Measurements from ENCODE around the gene USF2. TPM values are rescaled to one million over a fixed set of nuclear protein-coding genes. Genes with fewer than 3 reads are reported as not detected.

USF2 gene
- total RNA-seq, 1 donor from 2014 or later = 142 TPM

GRCh38 chr19:35249146-35249847 lies 19.5 kb upstream of the USF2 start:
- intact Hi-C loops (cut with micrococcal nuclease) = no loop called here
- Mint-ChIP-seq H3K27me3 (ENCODE audit: low read depth) (peaks cover 52% of the 10 kb centered on the region), H3K36me3 (ENCODE audit: low read depth) (no peaks in the 10 kb centered on the region), H3K4me3 (ENCODE audit: low read depth) (peak overlapping the region; percentile 69), H3K27ac (no peak overlapping the region), H3K9me3 (peaks cover 5% of the 10 kb centered on the region), H3K4me1 (ENCODE audit: low read depth) (peaks cover 4% of the 10 kb centered on the region)
- DNase-seq (ENCODE audit: low spot score) = no peak

- Mint-ChIP-seq H3K9me3 (no peaks in the 10 kb centered on the region), H3K4me1 (ENCODE audit: low read depth) (peaks cover 4% of the 10 kb centered on the region), H3K4me3 (ENCODE audit: low read depth) (no peak overlapping the region), H3K36me3 (ENCODE audit: low read depth) (no peaks in the 10 kb centered on the region), H3K27ac (no peak overlapping the region), H3K27me3 (ENCODE audit: low read depth) (peaks cover 46% of the 10 kb centered on the region)
- no peak for DNase-seq (ENCODE audit: low spot score)
- intact Hi-C loops (cut with micrococcal nuclease) = no loop called here
Observed at GRCh38 chr19:35249848-35250711, 18.7 kb upstream of the USF2 start.

- Mint-ChIP-seq H3K27ac (no peak overlapping the region), H3K9me3 (no peaks in the 10 kb centered on the region), H3K4me3 (ENCODE audit: low read depth) (no peak overlapping the region), H3K4me1 (ENCODE audit: low read depth) (peaks cover 4% of the 10 kb centered on the region), H3K27me3 (ENCODE audit: low read depth) (peaks cover 38% of the 10 kb centered on the region), H3K36me3 (ENCODE audit: low read depth) (no peaks in the 10 kb centered on the region)
- no peak for DNase-seq (ENCODE audit: low spot score)
- intact Hi-C loops (cut with micrococcal nuclease) = no loop called here
Observed at GRCh38 chr19:35251456-35251855, 17.3 kb upstream of the USF2 start.

GRCh38 chr19:35253316-35254286 lies 15.2 kb upstream of the USF2 start:
- Mint-ChIP-seq H3K27me3 (ENCODE audit: low read depth) (peaks cover 25% of the 10 kb centered on the region), H3K4me3 (ENCODE audit: low read depth) (no peak overlapping the region), H3K36me3 (ENCODE audit: low read depth) (no peaks in the 10 kb centered on the region), H3K4me1 (ENCODE audit: low read depth) (peaks cover 4% of the 10 kb centered on the region), H3K9me3 (no peaks in the 10 kb centered on the region), H3K27ac (no peak overlapping the region)
- intact Hi-C loops (cut with micrococcal nuclease) = no loop called here
- no peak for DNase-seq (ENCODE audit: low spot score)

- H3K27me3 Mint-ChIP-seq (ENCODE audit: low read depth) = peaks cover 15% of the 10 kb centered on the region
- no peak overlapping the region for H3K4me3 Mint-ChIP-seq (ENCODE audit: low read depth)
- H3K36me3 Mint-ChIP-seq (ENCODE audit: low read depth) = no peaks in the 10 kb centered on the region
- DNase-seq (ENCODE audit: low spot score) = no peak
- no peaks in the 10 kb centered on the region for H3K9me3 Mint-ChIP-seq
- H3K4me1 Mint-ChIP-seq (ENCODE audit: low read depth) = peaks cover 4% of the 10 kb centered on the region
- intact Hi-C loops (cut with micrococcal nuclease) = no loop called here
- no peak overlapping the region for H3K27ac Mint-ChIP-seq
Observed at GRCh38 chr19:35254341-35255297, 14.1 kb upstream of the USF2 start.

- H3K4me1 Mint-ChIP-seq (ENCODE audit: low read depth) = peaks cover 4% of the 10 kb centered on the region
- H3K36me3 Mint-ChIP-seq (ENCODE audit: low read depth) = no peaks in the 10 kb centered on the region
- H3K27me3 Mint-ChIP-seq (ENCODE audit: low read depth) = no peaks in the 10 kb centered on the region
- no peak overlapping the region for H3K27ac Mint-ChIP-seq
- no peak overlapping the region for H3K4me3 Mint-ChIP-seq (ENCODE audit: low read depth)
- DNase-seq (ENCODE audit: low spot score) = no peak
- intact Hi-C loops (cut with micrococcal nuclease) = no loop called here
- H3K9me3 Mint-ChIP-seq = no peaks in the 10 kb centered on the region
Observed at GRCh38 chr19:35256566-35256965, 12.2 kb upstream of the USF2 start.

- no peak for DNase-seq (ENCODE audit: low spot score)
- Mint-ChIP-seq H3K27ac (no peak overlapping the region), H3K27me3 (ENCODE audit: low read depth) (no peaks in the 10 kb centered on the region), H3K4me3 (ENCODE audit: low read depth) (no peak overlapping the region), H3K9me3 (no peaks in the 10 kb centered on the region), H3K36me3 (ENCODE audit: low read depth) (no peaks in the 10 kb centered on the region), H3K4me1 (ENCODE audit: low read depth) (peaks cover 4% of the 10 kb centered on the region)
- intact Hi-C loops (cut with micrococcal nuclease) = no loop called here
Observed at GRCh38 chr19:35257113-35257461, 11.7 kb upstream of the USF2 start.

GRCh38 chr19:35260694-35261304 lies 8.0 kb upstream of the USF2 start:
- Mint-ChIP-seq H3K4me1 (ENCODE audit: low read depth) (peaks cover 7% of the 10 kb centered on the region), H3K36me3 (ENCODE audit: low read depth) (peaks cover 6% of the 10 kb centered on the region), H3K27me3 (ENCODE audit: low read depth) (no peaks in the 10 kb centered on the region), H3K9me3 (no peaks in the 10 kb centered on the region), H3K27ac (no peak overlapping the region), H3K4me3 (ENCODE audit: low read depth) (no peak overlapping the region)
- intact Hi-C loops (cut with micrococcal nuclease) = no loop called here
- DNase-seq (ENCODE audit: low spot score) = no peak

GRCh38 chr19:35261356-35262100 lies 7.2 kb upstream of the USF2 start:
- intact Hi-C loops (cut with micrococcal nuclease) = no loop called here
- no peaks in the 10 kb centered on the region for H3K9me3 Mint-ChIP-seq
- DNase-seq (ENCODE audit: low spot score) = no peak
- no peak overlapping the region for H3K4me3 Mint-ChIP-seq (ENCODE audit: low read depth)
- H3K27me3 Mint-ChIP-seq (ENCODE audit: low read depth) = no peaks in the 10 kb centered on the region
- H3K36me3 Mint-ChIP-seq (ENCODE audit: low read depth) = peaks cover 10% of the 10 kb centered on the region
- no peak overlapping the region for H3K27ac Mint-ChIP-seq
- peaks cover 12% of the 10 kb centered on the region for H3K4me1 Mint-ChIP-seq (ENCODE audit: low read depth)

GRCh38 chr19:35262101-35262761 lies 6.5 kb upstream of the USF2 start:
- no peak for DNase-seq (ENCODE audit: low spot score)
- Mint-ChIP-seq H3K4me1 (ENCODE audit: low read depth) (peaks cover 12% of the 10 kb centered on the region), H3K9me3 (no peaks in the 10 kb centered on the region), H3K36me3 (ENCODE audit: low read depth) (peaks cover 10% of the 10 kb centered on the region), H3K27ac (no peak overlapping the region), H3K27me3 (ENCODE audit: low read depth) (no peaks in the 10 kb centered on the region), H3K4me3 (ENCODE audit: low read depth) (no peak overlapping the region)
- intact Hi-C loops (cut with micrococcal nuclease) = no loop called here
